Osteocyte (in vitro differentiated cells): ENCODE results near the gene ADAM29. TPM values are rescaled to one million over a fixed set of nuclear protein-coding genes. Genes with fewer than 3 reads are reported as not detected.

Source experiments
- DNase-seq: peaks from one replicate; pipeline ENCODE4 v3.0.0; 2021; ENCODE audit warnings: mixed read lengths; ENCODE audit not compliant: unreplicated experiment; ENCODE audit errors: extremely low spot score
- H3K27ac Mint-ChIP-seq: one replicate; pipeline ENCODE4 v1.8.0; 2021; ENCODE audit warnings: mild to moderate bottlenecking, mixed read lengths; ENCODE audit not compliant: unreplicated experiment
- H3K27me3 Mint-ChIP-seq: one replicate; pipeline ENCODE4 v1.8.0; 2021; ENCODE audit warnings: mixed read lengths; ENCODE audit not compliant: unreplicated experiment
- H3K36me3 Mint-ChIP-seq: one replicate; pipeline ENCODE4 v1.8.0; 2021; ENCODE audit warnings: mixed read lengths; ENCODE audit not compliant: unreplicated experiment
- H3K4me1 Mint-ChIP-seq: one replicate; pipeline ENCODE4 v1.8.0; 2021; ENCODE audit warnings: mixed read lengths; ENCODE audit not compliant: unreplicated experiment
- H3K4me3 Mint-ChIP-seq: one replicate; pipeline ENCODE4 v1.8.0; 2021; ENCODE audit warnings: mild to moderate bottlenecking, moderate library complexity, mixed read lengths; ENCODE audit not compliant: unreplicated experiment
- H3K9me3 Mint-ChIP-seq: one replicate; pipeline ENCODE4 v1.8.0; 2021; ENCODE audit warnings: mixed read lengths; ENCODE audit not compliant: unreplicated experiment
- CTCF ChIP-seq: fragments of 200-600 bp; sonication (generic); IDR thresholded peaks from 2 replicates; pipeline ENCODE4 v1.5.0; 2021; ENCODE audit warnings: antibody characterized with exemption, mild to moderate bottlenecking, moderate library complexity
- total RNA-seq: library from RNA; stranded (reverse); gene quantifications from 2 replicates; pipeline ENCODE4 v1.2.1, GENCODE V29; 2021

The ADAM29 gene
- total RNA-seq, 1 donor from 2014 or later = not detected

GRCh38 chr4:174912919-174913543 is 5.1 kb upstream of the ADAM29 start:
- no peak overlapping the region for H3K27ac Mint-ChIP-seq
- no peak for TF ChIP-seq CTCF
- no peaks in the 10 kb centered on the region for H3K4me1 Mint-ChIP-seq
- peaks cover 24% of the 10 kb centered on the region for H3K27me3 Mint-ChIP-seq
- H3K9me3 Mint-ChIP-seq = peaks cover 8% of the 10 kb centered on the region
- DNase-seq = no peak
- no peaks in the 10 kb centered on the region for H3K36me3 Mint-ChIP-seq
- no peak overlapping the region for H3K4me3 Mint-ChIP-seq

GRCh38 chr4:174919886-174920423 is 1.8 kb downstream of the ADAM29 start:
- H3K9me3 Mint-ChIP-seq = no peaks in the 10 kb centered on the region
- no peak overlapping the region for H3K4me3 Mint-ChIP-seq

GRCh38 chr4:174926958-174927357 is 8.8 kb downstream of the ADAM29 start:
- H3K27me3 Mint-ChIP-seq = peaks cover 13% of the 10 kb centered on the region

More at GRCh38 chr4:174919886-174920423, 1.8 kb downstream of the ADAM29 start:
- H3K27me3 Mint-ChIP-seq = peaks cover 30% of the 10 kb centered on the region
- no peak for TF ChIP-seq CTCF
- DNase-seq = no peak
- H3K36me3 Mint-ChIP-seq = no peaks in the 10 kb centered on the region
- H3K4me1 Mint-ChIP-seq = no peaks in the 10 kb centered on the region
- H3K27ac Mint-ChIP-seq = no peak overlapping the region

GRCh38 chr4:174928174-174928573 is 10.0 kb downstream of the ADAM29 start:
- Mint-ChIP-seq H3K9me3 (no peaks in the 10 kb centered on the region), H3K36me3 (no peaks in the 10 kb centered on the region), H3K4me1 (no peaks in the 10 kb centered on the region), H3K4me3 (no peak overlapping the region), H3K27ac (no peak overlapping the region), H3K27me3 (peaks cover 13% of the 10 kb centered on the region)
- TF ChIP-seq CTCF = no peak
- no peak for DNase-seq

More at GRCh38 chr4:174926958-174927357, 8.8 kb downstream of the ADAM29 start:
- Mint-ChIP-seq H3K27ac (no peak overlapping the region), H3K4me1 (no peaks in the 10 kb centered on the region), H3K9me3 (no peaks in the 10 kb centered on the region), H3K36me3 (no peaks in the 10 kb centered on the region), H3K4me3 (no peak overlapping the region)
- no peak for TF ChIP-seq CTCF
- no peak for DNase-seq

DNA sequence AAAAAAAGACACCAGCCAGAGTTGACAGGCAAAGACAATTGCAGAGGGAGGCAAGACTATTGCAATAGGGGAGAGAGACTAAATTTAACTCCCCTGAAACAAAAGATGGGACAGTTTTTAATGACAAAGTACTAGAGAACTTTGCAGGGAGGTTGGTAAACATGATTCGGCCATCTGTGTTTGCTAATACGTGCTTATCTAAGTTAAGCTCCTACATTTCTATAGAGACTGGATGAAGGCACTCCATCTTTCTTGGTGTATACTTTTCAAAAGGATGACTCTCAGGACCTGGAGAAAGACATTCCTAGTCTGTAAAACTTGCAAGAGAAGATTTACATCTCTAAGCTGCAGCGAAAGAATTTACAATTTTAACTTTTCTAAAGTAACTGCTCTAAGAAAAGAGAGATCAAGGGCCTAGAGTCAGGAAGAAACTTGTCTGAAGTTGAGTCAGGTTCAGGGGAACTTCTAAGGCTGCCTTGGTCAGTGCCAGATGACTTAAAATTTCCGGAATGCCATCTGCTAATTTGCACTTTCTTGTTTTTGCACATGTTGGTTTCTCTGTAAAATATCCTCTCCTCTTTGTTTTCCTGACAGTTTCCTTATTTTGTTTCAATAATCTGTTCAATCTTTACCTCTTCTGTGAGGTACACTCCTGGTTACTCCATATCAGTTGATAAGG is 10.6 kb downstream of the ADAM29 start:
- H3K4me1 Mint-ChIP-seq = no peaks in the 10 kb centered on the region
- TF ChIP-seq CTCF = no peak
- no peak for DNase-seq
- no peaks in the 10 kb centered on the region for H3K36me3 Mint-ChIP-seq
- no peak overlapping the region for H3K27ac Mint-ChIP-seq
- no peak overlapping the region for H3K4me3 Mint-ChIP-seq
- no peaks in the 10 kb centered on the region for H3K9me3 Mint-ChIP-seq
- peaks cover 13% of the 10 kb centered on the region for H3K27me3 Mint-ChIP-seq
